Activated naive CD8-positive, alpha-beta T cell treated with anti-CD3 and anti-CD28 coated beads for 36 hours (primary cell): Measurements from ENCODE around the gene TAF1A. TPM values are rescaled to one million over a fixed set of nuclear protein-coding genes. Genes with fewer than 3 reads are reported as not detected.

Experiments
- DNase-seq: peaks from one replicate; pipeline ENCODE4 v3.0.0; 2021
- H3K27ac Mint-ChIP-seq: one replicate; pipeline ENCODE4 v1.8.0; 2022; ENCODE audit warnings: mild to moderate bottlenecking, moderate library complexity, mixed read lengths
- H3K27me3 Mint-ChIP-seq: one replicate; pipeline ENCODE4 v1.8.0; 2022; ENCODE audit warnings: mild to moderate bottlenecking, mixed read lengths
- H3K36me3 Mint-ChIP-seq: one replicate; pipeline ENCODE4 v1.8.0; 2021; ENCODE audit warnings: mild to moderate bottlenecking, mixed read lengths
- H3K4me1 Mint-ChIP-seq: one replicate; pipeline ENCODE4 v1.8.0; 2021; ENCODE audit warnings: mixed read lengths
- H3K4me3 Mint-ChIP-seq: one replicate; pipeline ENCODE4 v1.8.0; 2022; ENCODE audit warnings: mild to moderate bottlenecking, moderate library complexity, mixed read lengths
- H3K9me3 Mint-ChIP-seq: one replicate; pipeline ENCODE4 v1.8.0; 2022; ENCODE audit warnings: mixed read lengths
- total RNA-seq, 2 experiments: library from RNA; stranded (reverse); gene quantifications; one replicate each; pipeline ENCODE4 v1.2.3, GENCODE V29; 2021

Gene TAF1A
- total RNA-seq, 2 experiments from 2014 or later, result 20.3 to 23.1 TPM

- Mint-ChIP-seq H3K27ac (no peak overlapping the region), H3K36me3 (peaks cover 2% of the 10 kb centered on the region), H3K4me3 (no peak overlapping the region), H3K4me1 (no peaks in the 10 kb centered on the region), H3K9me3 (no peaks in the 10 kb centered on the region), H3K27me3 (peaks cover 3% of the 10 kb centered on the region)
- DNase-seq, result no peak
Measured at GRCh38 chr1:222529916-222530315, 59.8 kb downstream of the TAF1A start.

GRCh38 chr1:222529181-222529580 is 60.6 kb downstream of the TAF1A start:
- Mint-ChIP-seq H3K4me1 (no peaks in the 10 kb centered on the region), H3K36me3 (peaks cover 2% of the 10 kb centered on the region), H3K4me3 (no peak overlapping the region), H3K27me3 (peaks cover 3% of the 10 kb centered on the region), H3K27ac (no peak overlapping the region), H3K9me3 (no peaks in the 10 kb centered on the region)
- no peak for DNase-seq

GRCh38 chr1:222525951-222526350 is 63.8 kb downstream of the TAF1A start:
- H3K4me3 Mint-ChIP-seq, result no peak overlapping the region
- no peak overlapping the region for H3K27ac Mint-ChIP-seq
- no peaks in the 10 kb centered on the region for H3K27me3 Mint-ChIP-seq
- peaks cover 2% of the 10 kb centered on the region for H3K36me3 Mint-ChIP-seq
- H3K9me3 Mint-ChIP-seq, result peaks cover 5% of the 10 kb centered on the region
- no peaks in the 10 kb centered on the region for H3K4me1 Mint-ChIP-seq
- no peak for DNase-seq

- Mint-ChIP-seq H3K4me3 (no peak overlapping the region), H3K27me3 (no peaks in the 10 kb centered on the region), H3K4me1 (no peaks in the 10 kb centered on the region), H3K36me3 (peaks cover 2% of the 10 kb centered on the region), H3K27ac (no peak overlapping the region), H3K9me3 (peaks cover 8% of the 10 kb centered on the region)
- DNase-seq, result no peak
Measured at GRCh38 chr1:222523852-222524251, 65.9 kb downstream of the TAF1A start.

- peaks cover 8% of the 10 kb centered on the region for H3K9me3 Mint-ChIP-seq
- H3K36me3 Mint-ChIP-seq, result no peaks in the 10 kb centered on the region
- no peak overlapping the region for H3K4me3 Mint-ChIP-seq
- no peaks in the 10 kb centered on the region for H3K27me3 Mint-ChIP-seq
- no peak overlapping the region for H3K27ac Mint-ChIP-seq
- H3K4me1 Mint-ChIP-seq, result no peaks in the 10 kb centered on the region
- no peak for DNase-seq
Measured at GRCh38 chr1:222522105-222522915, 67.4 kb downstream of the TAF1A start.

GRCh38 chr1:222521299-222522104 is 68.2 kb downstream of the TAF1A start:
- no peaks in the 10 kb centered on the region for H3K36me3 Mint-ChIP-seq
- H3K27ac Mint-ChIP-seq, result no peak overlapping the region
- no peaks in the 10 kb centered on the region for H3K27me3 Mint-ChIP-seq
- no peaks in the 10 kb centered on the region for H3K4me1 Mint-ChIP-seq
- DNase-seq, result no peak
- H3K9me3 Mint-ChIP-seq, result peaks cover 8% of the 10 kb centered on the region
- H3K4me3 Mint-ChIP-seq, result no peak overlapping the region

Other genes with a start within 250 kb of the TAF1A start
- gene HHIPL2, start 41.8 kb downstream of the TAF1A start, total RNA-seq, result under 1 TPM; 0.14 to 0.18 TPM
- 10 to 100 TPM; 46.8 to 48.6 TPM for gene MIA3, start 28.2 kb upstream of the TAF1A start, total RNA-seq
- gene AIDA, start 122.6 kb upstream of the TAF1A start, total RNA-seq, result 10 to 100 TPM; 69.6 to 73.6 TPM
- gene BROX, start 122.6 kb upstream of the TAF1A start, total RNA-seq, result 10 to 100 TPM; 36.7 to 37.6 TPM
- not detected for gene FAM177B, start 147.3 kb upstream of the TAF1A start, total RNA-seq
- 1 to 10 TPM; 1.6 to 1.9 TPM for gene DISP1, start 225.1 kb upstream of the TAF1A start, total RNA-seq